ENCODE data around the gene FCN1. TPM values are rescaled to one million over a fixed set of nuclear protein-coding genes. Genes with fewer than 3 reads are reported as not detected.

FCN1 gene
- total and polyA plus RNA-seq, 9 of the 15 experiments (the other 6 are each of a cell fraction or from before 2014, with no cell fraction given): not detected

- H3K36me3 ChIP-seq (ENCODE audit: control insufficient read depth, insufficient read depth, low read length): no peaks in the 10 kb centered on the region
- peaks cover 0 to 48% of the 10 kb centered on the region in 2 experiments; a peak in 4 of 5 replicates for H3K27me3 ChIP-seq (ENCODE audit: control insufficient read depth in 2 of 2, insufficient read depth in 2 of 2, low read length in 2 of 2)
- no peak for TF ChIP-seq PRMT5 (CRISPR knock-in tag; IDR thresholded peaks at IDR 0.05)
- no peak for TF ChIP-seq ZNF408 (CRISPR knock-in tag; IDR thresholded peaks at IDR 0.05; ENCODE audit: low read depth)
- TF ChIP-seq POLR2AphosphoS2 (IDR thresholded peaks at IDR 0.05; ENCODE audit: low read length): no peak
- TF ChIP-seq TCFL5 (CRISPR knock-in tag; conservative IDR thresholded peaks at IDR 0.05): no peak
- TF ChIP-seq CBX3 (IDR thresholded peaks at IDR 0.05; ENCODE audit: borderline replicate concordance in 1 of 2, low read length in 2 of 2): no peak
- no peak for TF ChIP-seq CREBBP (IDR thresholded peaks at IDR 0.05; ENCODE audit: low read depth, low read length)
- BruUV-seq (replicated peaks): no TSS peak
- H3K27ac ChIP-seq (ENCODE audit: extremely low read depth, low read depth, low read length): no peak overlapping the region
- no peak overlapping the region for H2AFZ ChIP-seq (ENCODE audit: low read depth, low read length)
- ChIA-PET POLR2A (no interaction called here), CTCF (ENCODE audit: low intra/inter-chr PET ratio) (no interaction called here)
- intact Hi-C loops (cut with micrococcal nuclease) (no loop called here), in situ Hi-C loops (cut with MboI) (no loop called here)
- no peak overlapping the region for H3K4me2 ChIP-seq (ENCODE audit: insufficient read depth, low read length)
- 0% methylated on average over 9 of the region's 9 CpGs for WGBS (ENCODE audit: insufficient coverage, low coverage, missing lambda C conversion rate)
- no peak overlapping the region for H3K9ac ChIP-seq (ENCODE audit: insufficient read depth in 1 of 2, low read depth in 2 of 2, low read length in 2 of 2)
- H3K4me1 ChIP-seq (replicated peaks in 1 of 2; ENCODE audit: control insufficient read depth in 2 of 2, insufficient read depth in 2 of 2, low read length in 2 of 2): no peaks in the 10 kb centered on the region
- no peak overlapping the region for H3K4me3 ChIP-seq
- no peaks in the 10 kb centered on the region for H3K9me1 ChIP-seq (ENCODE audit: control insufficient read depth, insufficient read depth, low read length)
- H3K79me2 ChIP-seq (ENCODE audit: control insufficient read depth, insufficient read depth, low read length): no peaks in the 10 kb centered on the region
- ATAC-seq: no peak
- DNase-seq (ENCODE audit: extremely low read depth in 1 of 4, low spot score in 3 of 4): no peak
- H3K9me3 ChIP-seq (replicated peaks; ENCODE audit: control insufficient read depth, insufficient read depth, low read depth, low read length): no peaks in the 10 kb centered on the region
- H4K20me1 ChIP-seq (replicated peaks; ENCODE audit: control insufficient read depth, insufficient read depth, low read length): 0 out of 2 replicates have a peak, but pooled peaks cover 4% of the 10 kb centered on the region
- FAIRE-seq: no peak
Measured at GRCh38 chr9:134959971-134960310, 42.2 kb upstream of the FCN1 start.
